Activated naive CD4-positive, alpha-beta T cell treated with anti-CD3 and anti-CD28 coated beads for 36 hours (primary cell): ENCODE data around the gene ACER3. TPM values are rescaled to one million over a fixed set of nuclear protein-coding genes. Genes with fewer than 3 reads are reported as not detected.
"Not testable (repeated sequence)": the region's sequence is repeated elsewhere in the genome, so short reads cannot be mapped to it uniquely, and the experiment has no call there.

Experiments used
- CTCF ChIA-PET: fragments of 350-600 bp; sonication (Branson Sonifier 250); formaldehyde crosslinking; loops from one replicate; lab custom pipeline; 2021; ENCODE audit warnings: antibody characterized with exemption; lab: Charles Lee
- DNase-seq: peaks from one replicate; pipeline ENCODE4 v3.0.0-alpha.2; 2020
- H3K27ac Mint-ChIP-seq: one replicate; pipeline ENCODE4 v1.8.0; 2021; ENCODE audit warnings: mild to moderate bottlenecking, mixed read lengths
- H3K27me3 Mint-ChIP-seq: one replicate; pipeline ENCODE4 v1.8.0; 2021; ENCODE audit warnings: low read depth, mixed read lengths
- H3K36me3 Mint-ChIP-seq: one replicate; pipeline ENCODE4 v1.8.0; 2021; ENCODE audit warnings: low read depth, mixed read lengths
- H3K4me1 Mint-ChIP-seq: one replicate; pipeline ENCODE4 v1.8.0; 2021; ENCODE audit warnings: low read depth, mixed read lengths
- H3K4me3 Mint-ChIP-seq: one replicate; pipeline ENCODE4 v1.8.0; 2021; ENCODE audit warnings: mild to moderate bottlenecking, moderate library complexity, mixed read lengths
- H3K9me3 Mint-ChIP-seq: one replicate; pipeline ENCODE4 v1.8.0; 2021; ENCODE audit warnings: mixed read lengths
- intact Hi-C: fragments of 100-400 bp; cut with micrococcal nuclease; formaldehyde crosslinking; loops from one replicate; pipeline ENCODE4 v1.15.1; 2023
- total RNA-seq, 2 experiments: library from RNA; stranded (reverse); gene quantifications; one replicate each; pipeline ENCODE4 v1.2.3, GENCODE V29; 2021

The ACER3 gene
- total RNA-seq, 2 experiments from 2014 or later: 7.6 to 10.0 TPM

DNA sequence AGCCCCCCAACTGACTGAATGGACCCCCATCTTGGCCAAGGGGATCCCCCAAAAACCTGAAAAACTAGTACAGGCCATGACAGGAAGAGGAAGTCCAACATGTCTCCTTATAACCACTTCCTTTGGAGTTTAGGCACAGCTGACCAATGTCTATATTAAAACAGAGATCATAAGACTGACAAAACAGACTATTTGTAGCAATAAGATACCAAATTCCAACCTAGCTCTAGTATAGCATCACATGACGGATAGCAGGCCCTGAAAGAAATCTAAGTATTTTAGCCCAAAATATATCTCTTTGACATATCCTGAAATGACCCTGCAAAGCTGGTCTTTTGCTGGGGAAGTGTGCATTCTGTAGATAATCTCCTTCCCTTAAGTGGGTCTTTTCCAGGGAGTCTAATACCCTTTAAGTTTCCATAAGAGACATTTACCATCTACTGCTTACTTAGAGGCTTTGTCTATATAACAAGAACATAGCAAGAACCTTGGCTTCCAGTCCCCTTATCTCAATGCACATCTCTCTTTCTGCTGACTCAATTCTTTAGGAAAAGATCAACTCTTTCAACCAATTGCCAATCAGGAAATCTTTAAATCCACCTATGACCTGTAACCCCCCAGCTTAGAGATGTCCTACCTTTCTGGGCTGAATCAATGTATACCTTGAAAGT, 34.9 kb upstream of the ACER3 start:
- no peak overlapping the region for H3K4me3 Mint-ChIP-seq
- intact Hi-C loops: no loop called here
- no peaks in the 10 kb centered on the region for H3K27me3 Mint-ChIP-seq
- CTCF ChIA-PET: interaction anchor here (0.6 to 0.7 kb wide), 2 partner anchors 92 to 130 kb away, joined by 3 to 5 read pairs; no protein-coding TSS in a partner anchor
- H3K27ac Mint-ChIP-seq: no peak overlapping the region
- DNase-seq: no peak
- H3K36me3 Mint-ChIP-seq: no peaks in the 10 kb centered on the region
- peaks cover 3% of the 10 kb centered on the region for H3K4me1 Mint-ChIP-seq
- no peaks in the 10 kb centered on the region for H3K9me3 Mint-ChIP-seq

DNA sequence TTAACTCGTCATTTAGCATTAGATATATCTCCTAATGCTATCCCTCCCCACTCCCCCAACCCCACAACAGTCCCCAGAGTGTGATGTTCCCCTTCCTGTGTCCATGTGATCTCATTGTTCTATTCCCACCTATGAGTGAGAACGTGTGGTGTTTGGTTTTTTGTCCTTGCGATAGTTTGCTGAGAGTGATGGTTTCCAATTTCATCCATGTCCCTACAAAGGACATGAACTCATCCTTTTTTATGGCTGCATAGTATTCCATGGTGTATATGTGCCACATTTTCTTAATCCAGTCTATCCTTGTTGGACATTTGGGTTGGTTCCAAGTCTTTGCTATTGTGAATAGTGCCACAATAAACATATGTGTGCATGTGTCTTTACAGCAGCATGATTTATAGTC, 34.2 kb upstream of the ACER3 start:
- H3K9me3 Mint-ChIP-seq, H3K27ac Mint-ChIP-seq, intact Hi-C loops, H3K4me1 Mint-ChIP-seq, H3K36me3 Mint-ChIP-seq, H3K27me3 Mint-ChIP-seq, H3K4me3 Mint-ChIP-seq, DNase-seq, CTCF ChIA-PET: not testable (repeated sequence)

DNA sequence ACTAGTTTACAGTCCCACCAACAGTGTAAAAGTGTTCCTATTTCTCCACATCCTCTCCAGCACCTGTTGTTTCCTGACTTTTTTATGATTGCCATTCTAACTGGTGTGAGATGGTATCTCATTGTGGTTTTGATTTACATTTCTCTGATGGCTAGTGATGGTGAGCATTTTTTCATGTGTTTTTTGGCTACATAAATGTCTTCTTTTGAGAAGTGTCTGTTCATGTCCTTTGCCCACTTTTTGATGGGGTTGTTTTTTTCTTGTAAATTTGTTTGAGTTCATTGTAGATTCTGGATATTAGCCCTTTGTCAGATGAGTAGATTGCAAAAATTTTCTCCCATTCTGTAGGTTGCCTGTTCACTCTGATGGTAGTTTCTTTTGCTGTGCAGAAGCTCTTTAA, 33.7 kb upstream of the ACER3 start:
- H3K27ac Mint-ChIP-seq, DNase-seq, H3K27me3 Mint-ChIP-seq, intact Hi-C loops, H3K4me1 Mint-ChIP-seq, H3K36me3 Mint-ChIP-seq, H3K4me3 Mint-ChIP-seq, H3K9me3 Mint-ChIP-seq, CTCF ChIA-PET: not testable (repeated sequence)

DNA sequence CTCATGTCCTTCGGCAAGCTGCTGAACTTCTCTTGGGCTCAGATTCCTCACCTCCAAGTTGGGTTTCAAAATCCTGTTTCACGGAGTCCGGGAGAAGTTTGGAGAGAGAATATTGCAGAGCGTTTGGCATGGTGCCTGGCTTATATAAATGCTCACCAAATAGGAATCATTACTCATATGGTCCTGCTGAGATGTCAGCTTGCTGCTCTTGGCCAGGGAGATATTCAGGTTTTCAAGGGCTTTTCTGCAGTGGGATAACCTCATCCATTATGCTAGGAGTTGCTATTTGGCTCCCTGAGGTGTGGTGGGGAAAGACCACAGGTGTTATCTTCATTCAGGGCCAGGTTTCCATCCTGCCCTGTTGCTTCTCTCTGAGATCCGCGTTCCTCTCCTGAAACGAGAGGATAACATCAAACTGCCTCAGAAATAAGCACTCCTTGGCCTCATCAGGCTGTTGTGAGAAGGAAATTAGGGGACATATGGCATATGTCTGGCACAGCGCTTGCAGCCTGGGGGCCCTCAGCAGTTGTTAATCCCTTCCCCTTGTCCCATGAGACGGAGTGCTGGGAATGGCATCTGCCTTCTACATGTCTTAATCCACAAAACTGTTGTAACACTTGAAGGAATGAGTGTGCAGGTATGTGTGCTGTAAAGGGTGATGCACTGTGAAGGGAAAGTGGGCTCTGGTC, 29.9 kb upstream of the ACER3 start:
- Mint-ChIP-seq H3K27ac (no peak overlapping the region), H3K9me3 (no peaks in the 10 kb centered on the region), H3K27me3 (no peaks in the 10 kb centered on the region), H3K4me1 (no peaks in the 10 kb centered on the region), H3K4me3 (no peak overlapping the region), H3K36me3 (no peaks in the 10 kb centered on the region)
- intact Hi-C loops: no loop called here
- CTCF ChIA-PET: no interaction called here
- no peak for DNase-seq

DNA sequence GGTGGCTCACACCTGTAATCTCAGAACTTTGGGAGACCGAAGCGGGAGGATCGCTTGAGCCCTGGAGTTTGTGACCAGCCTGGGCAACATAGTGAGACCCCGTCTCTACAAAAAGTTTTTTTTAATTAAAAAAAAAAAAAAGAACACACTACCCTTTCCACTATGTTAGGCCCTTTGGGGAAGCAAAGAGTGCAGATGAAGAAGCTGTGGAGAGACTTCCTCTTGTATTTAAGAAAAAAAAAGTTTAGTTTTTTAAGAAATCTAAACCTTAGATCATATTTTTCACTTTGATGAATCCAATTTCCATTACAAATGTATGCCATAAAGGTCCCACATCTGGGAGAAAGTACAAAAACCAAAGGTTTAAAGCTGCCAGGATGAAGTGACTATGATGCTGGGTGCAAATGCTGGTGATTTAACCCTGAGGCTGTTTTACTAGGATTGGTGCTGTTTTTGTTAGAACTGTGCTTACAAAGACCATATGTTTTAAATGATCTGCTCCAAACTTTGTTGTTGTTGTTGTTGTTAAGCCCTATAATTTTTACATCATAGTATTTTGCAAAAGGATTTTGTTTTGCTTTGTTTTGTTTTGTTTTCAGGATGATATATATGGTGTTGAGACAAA, 28.9 kb upstream of the ACER3 start:
- Mint-ChIP-seq H3K27me3 (no peaks in the 10 kb centered on the region), H3K27ac (no peak overlapping the region), H3K9me3 (no peaks in the 10 kb centered on the region), H3K4me1 (no peaks in the 10 kb centered on the region), H3K4me3 (no peak overlapping the region), H3K36me3 (no peaks in the 10 kb centered on the region)
- intact Hi-C loops: no loop called here
- no peak for DNase-seq
- CTCF ChIA-PET: interaction anchor here (0.6 kb wide), 1 partner anchor 19 kb away, joined by 5 read pairs; no protein-coding TSS in a partner anchor

DNA sequence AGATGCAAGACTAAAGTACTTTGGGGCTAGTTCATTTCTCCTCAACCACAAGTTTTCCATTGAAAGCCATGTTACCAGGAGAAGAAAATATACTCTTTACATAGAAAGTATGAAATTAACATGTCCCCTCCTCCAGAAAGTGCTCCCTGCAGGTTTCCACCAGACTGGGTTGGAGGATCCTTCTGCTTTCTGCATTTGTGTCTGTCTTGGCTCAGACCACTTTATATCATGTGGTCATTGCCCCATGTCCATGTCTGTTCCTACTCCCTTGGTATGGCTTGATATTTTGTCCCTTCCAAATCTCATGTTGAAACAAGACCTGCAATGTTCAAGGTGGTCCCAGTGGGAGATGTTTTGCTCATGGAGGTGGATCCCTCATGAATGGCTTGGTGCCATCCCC, 28.4 kb upstream of the ACER3 start:
- Mint-ChIP-seq H3K36me3 (no peaks in the 10 kb centered on the region), H3K9me3 (no peaks in the 10 kb centered on the region), H3K27ac (no peak overlapping the region), H3K4me3 (no peak overlapping the region), H3K4me1 (no peaks in the 10 kb centered on the region), H3K27me3 (no peaks in the 10 kb centered on the region)
- CTCF ChIA-PET: interaction anchor here (0.6 kb wide), 1 partner anchor 19 kb away, joined by 5 read pairs; no protein-coding TSS in a partner anchor
- DNase-seq: no peak
- intact Hi-C loops: no loop called here

DNA sequence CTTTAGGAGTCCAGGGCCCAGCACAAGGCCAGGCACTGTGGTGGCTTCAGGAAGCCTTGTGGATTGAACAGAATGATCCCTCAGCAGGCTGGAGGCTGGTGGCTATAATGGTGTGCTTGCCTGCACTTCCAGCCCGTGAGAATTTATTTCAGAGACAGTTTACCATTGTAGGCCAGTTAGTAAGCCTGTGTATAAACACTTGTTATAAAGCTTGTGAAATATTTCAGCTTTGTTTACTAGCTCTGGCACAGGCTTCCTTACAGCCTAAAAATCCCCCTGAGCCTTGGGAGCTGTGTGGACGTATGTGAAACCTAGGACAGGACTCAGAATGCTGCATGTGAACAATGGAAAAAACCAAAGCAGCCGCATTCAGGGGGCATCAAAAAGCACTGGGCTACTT, 26.6 kb upstream of the ACER3 start:
- H3K9me3 Mint-ChIP-seq: no peaks in the 10 kb centered on the region
- CTCF ChIA-PET: no interaction called here
- H3K4me3 Mint-ChIP-seq: no peak overlapping the region
- H3K36me3 Mint-ChIP-seq: no peaks in the 10 kb centered on the region
- no peak overlapping the region for H3K27ac Mint-ChIP-seq
- intact Hi-C loops: no loop called here
- H3K27me3 Mint-ChIP-seq: peaks cover 3% of the 10 kb centered on the region
- no peak for DNase-seq
- H3K4me1 Mint-ChIP-seq: no peaks in the 10 kb centered on the region

DNA sequence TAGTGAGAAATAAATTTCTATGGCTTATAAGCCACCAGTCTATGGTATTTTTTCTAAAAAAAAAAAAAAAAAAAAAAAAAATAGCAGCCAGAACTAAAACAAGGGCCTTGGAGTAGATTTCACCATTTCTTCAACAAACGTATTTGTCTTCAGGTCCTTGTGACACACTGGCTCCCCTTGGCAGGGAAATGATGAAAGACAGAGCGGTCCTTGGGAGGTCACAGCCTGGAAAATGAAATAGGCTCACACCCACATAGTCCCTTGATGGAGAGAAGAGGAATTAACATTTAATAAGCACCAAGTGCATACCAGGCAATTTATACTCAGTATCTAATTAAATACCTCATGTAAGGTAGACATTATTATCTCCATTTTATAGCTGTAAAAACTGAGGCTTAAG, 25.7 kb upstream of the ACER3 start:
- no peaks in the 10 kb centered on the region for H3K36me3 Mint-ChIP-seq
- peaks cover 6% of the 10 kb centered on the region for H3K27me3 Mint-ChIP-seq
- no peak overlapping the region for H3K27ac Mint-ChIP-seq
- CTCF ChIA-PET: no interaction called here
- no peak for DNase-seq
- H3K4me3 Mint-ChIP-seq: no peak overlapping the region
- H3K4me1 Mint-ChIP-seq: no peaks in the 10 kb centered on the region
- no peaks in the 10 kb centered on the region for H3K9me3 Mint-ChIP-seq
- intact Hi-C loops: no loop called here

DNA sequence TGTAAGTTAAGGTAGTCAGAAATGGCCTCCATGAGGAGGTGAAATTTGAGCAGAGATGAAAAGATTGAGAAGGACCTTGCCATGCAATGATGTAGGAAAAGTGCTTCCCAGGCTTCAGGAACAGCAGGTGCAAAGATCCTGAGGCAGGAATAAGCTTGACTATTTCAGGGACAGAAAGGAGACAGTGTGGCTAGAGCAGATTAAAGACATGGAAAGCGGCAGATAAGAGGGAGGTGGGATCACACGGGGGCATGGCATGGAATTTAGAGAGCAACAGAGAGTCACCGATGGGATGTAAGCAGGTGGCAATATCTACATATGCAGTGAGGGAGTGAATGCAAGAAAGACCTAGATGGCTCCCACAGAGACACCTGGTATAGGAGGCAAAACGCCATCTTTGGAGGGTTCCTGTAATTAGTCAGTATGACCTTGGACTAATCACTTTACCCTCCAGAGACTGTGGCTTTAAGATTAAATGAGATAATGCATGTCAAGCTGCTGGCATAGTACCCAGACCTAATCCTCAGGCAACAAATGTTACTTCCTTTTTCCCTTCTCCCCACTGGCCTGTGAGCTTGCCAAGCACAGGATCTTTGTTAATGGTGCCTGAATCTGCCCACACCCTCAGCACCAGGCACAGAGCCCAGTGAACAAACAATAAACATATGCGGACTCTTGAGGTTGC, 24.6 kb upstream of the ACER3 start:
- Mint-ChIP-seq H3K4me1 (no peaks in the 10 kb centered on the region), H3K36me3 (no peaks in the 10 kb centered on the region), H3K9me3 (no peaks in the 10 kb centered on the region), H3K27me3 (peaks cover 9% of the 10 kb centered on the region), H3K4me3 (no peak overlapping the region), H3K27ac (no peak overlapping the region)
- intact Hi-C loops: no loop called here
- no peak for DNase-seq
- CTCF ChIA-PET: interaction anchor here (0.7 to 1.2 kb wide), 2 partner anchors 27 to 83 kb away, joined by 3 read pairs; no protein-coding TSS in a partner anchor

DNA sequence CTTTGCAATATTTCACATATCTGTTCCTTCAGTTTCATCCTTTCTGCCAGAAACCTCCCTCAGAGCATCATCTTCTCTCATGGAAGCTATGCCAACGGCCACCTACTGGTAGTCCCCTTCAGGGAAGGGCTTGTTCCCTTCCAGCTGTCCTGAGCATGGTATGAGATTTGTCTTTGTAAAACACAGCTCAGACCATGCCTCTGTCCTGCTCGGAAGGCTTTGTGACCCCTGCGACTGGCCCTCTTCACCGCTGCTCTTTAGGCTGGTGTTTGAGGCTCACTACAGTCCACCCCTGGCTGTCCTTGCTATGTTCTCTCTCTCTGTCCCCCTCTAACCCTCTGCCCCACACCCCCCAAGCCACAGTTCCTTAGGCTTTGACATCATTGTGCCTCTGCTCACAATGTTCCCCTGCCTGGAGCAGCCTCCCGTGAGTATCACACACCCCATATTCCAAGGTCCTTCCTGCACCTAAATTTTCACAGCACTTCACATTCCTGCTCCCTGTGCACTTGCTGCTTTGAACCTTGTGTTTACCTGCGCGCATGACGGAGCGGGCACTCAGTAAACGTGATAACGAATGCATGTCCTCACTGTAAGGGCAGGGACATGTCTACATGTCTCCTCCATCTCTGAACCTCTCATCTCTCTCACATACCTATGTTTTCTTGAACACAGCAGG, 24.0 kb upstream of the ACER3 start:
- Mint-ChIP-seq H3K36me3 (no peaks in the 10 kb centered on the region), H3K4me3 (no peak overlapping the region), H3K9me3 (no peaks in the 10 kb centered on the region), H3K27ac (no peak overlapping the region), H3K4me1 (no peaks in the 10 kb centered on the region), H3K27me3 (peaks cover 14% of the 10 kb centered on the region)
- CTCF ChIA-PET: interaction anchor here (0.7 to 1.2 kb wide), 2 partner anchors 28 to 82 kb away, joined by 3 read pairs; no protein-coding TSS in a partner anchor
- intact Hi-C loops: no loop called here
- DNase-seq: no peak

DNA sequence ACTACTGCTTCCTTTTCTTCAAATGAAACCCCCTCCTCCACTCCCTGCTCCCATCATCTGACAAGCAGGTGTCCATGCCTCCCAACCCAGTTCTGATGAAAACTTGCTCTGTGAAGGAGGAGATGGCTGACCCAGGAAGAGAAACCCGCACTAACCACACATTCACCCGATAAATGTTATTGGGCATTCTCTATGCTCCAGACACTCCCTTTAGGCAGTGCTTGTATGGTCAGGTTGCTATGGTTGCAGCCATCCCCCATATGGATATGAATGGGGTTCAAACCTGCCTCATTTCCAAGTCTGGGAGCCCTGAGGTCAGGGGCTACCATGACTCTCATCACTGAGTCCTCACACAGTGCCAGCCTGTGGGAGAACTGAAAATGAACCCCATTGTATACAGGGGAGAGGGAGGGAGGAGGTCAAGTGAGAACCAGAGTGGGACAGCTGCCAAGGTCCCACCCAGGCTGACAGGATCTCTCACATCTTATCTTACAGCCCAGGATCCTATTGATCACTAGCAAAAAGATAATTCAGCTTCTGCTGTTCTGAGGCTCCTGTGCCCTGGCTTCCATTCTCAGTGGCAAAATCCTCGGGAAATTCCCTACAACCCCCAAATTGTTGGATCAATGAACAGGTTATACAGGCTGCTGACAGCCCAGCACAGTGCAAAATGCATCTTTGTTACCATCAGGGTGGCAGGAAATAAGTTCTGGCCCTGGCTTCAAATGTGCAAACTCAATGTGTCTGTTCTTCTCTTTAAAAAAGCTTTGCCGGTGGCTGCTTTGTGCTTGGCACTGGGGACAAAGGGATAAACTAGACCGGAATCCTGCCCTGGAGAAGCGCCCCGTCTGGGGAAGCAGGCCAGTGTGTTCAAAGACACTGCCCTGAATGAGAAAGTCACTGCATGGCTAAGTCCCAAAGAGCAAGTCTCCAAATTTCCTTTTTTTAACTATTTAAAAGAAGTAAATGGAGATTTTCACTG, 22.7 kb upstream of the ACER3 start:
- Mint-ChIP-seq H3K4me3 (no peak overlapping the region), H3K27me3 (peaks cover 20% of the 10 kb centered on the region), H3K27ac (no peak overlapping the region), H3K36me3 (no peaks in the 10 kb centered on the region), H3K4me1 (no peaks in the 10 kb centered on the region), H3K9me3 (no peaks in the 10 kb centered on the region)
- intact Hi-C loops: no loop called here
- DNase-seq: no peak
- CTCF ChIA-PET: no interaction called here
